Measurements from ENCODE around the gene AMY1A.
"Not testable (repeated sequence)": the region's sequence is repeated elsewhere in the genome, so short reads cannot be mapped to it uniquely, and the experiment has no call there.

The AMY1A gene

DNA sequence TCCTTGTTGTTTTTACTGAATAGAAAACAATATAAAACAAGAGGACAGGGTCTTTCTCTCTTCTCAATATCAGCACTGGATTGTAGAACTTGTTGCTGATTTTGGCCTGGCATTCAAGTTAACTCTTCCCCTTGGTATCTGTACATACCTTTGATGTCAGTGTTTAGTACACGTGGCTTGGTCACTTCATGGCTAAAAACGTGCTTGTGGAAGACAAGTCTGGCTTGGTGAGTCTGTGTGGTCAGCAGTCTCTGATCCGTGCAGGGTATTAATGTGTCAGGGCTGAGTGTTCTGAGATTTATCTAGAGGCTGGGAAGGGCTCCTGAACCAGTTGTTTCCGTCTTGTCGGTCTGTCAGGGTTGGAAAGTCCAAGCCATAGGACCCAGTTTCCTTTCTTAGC lies at the start of gene AMY1A:
TSS of gene AMY1A (plus strand) at position 301 of the 400 bp plus-strand sequence. CDS start 571 bp downstream, outside the sequence.
- H3K27ac ChIP-seq (ENCODE audit: low read depth in 2 of 2, low read length in 2 of 2); H3K36me3 ChIP-seq (ENCODE audit: control insufficient read depth in 2 of 2, insufficient read depth in 2 of 2, low read length in 2 of 2); H3K4me1 ChIP-seq (ENCODE audit: control insufficient read depth in 2 of 2, insufficient read depth in 2 of 2, low read length in 2 of 2); H3K9me3 ChIP-seq (ENCODE audit: control insufficient read depth in 2 of 2, low read length in 2 of 2); H3K27me3 ChIP-seq (ENCODE audit: control insufficient read depth in 2 of 2, insufficient read depth in 2 of 2, low read length in 2 of 2); H3K9ac ChIP-seq (ENCODE audit: low read depth in 1 of 2, low read length in 2 of 2); H3K4me3 ChIP-seq (ENCODE audit: low read length in 2 of 2): not testable (repeated sequence)

DNA sequence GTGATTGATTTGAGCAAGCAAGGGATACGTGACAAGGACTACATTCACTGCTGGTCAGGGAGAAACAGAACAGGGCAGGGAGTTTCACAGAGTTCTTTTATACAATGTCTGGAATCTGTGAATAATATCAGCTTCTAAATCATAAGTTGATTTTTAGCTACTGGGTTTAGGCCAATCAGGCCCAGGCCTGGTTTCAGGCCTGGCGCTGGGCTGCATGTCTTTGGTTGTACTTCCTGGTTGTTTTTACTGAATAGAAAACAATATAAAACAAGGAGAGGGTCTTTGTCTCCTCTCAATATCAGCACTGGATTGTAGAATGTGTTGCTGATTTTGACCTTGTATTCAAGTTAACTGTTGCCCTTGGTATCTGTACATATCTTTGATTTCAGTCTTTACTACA lies 39.2 kb upstream of the AMY1A start:
- no peak overlapping the region for H3K9ac ChIP-seq (ENCODE audit: low read depth in 1 of 2, low read length in 2 of 2)
- H3K4me1 ChIP-seq (ENCODE audit: control insufficient read depth in 2 of 2, insufficient read depth in 2 of 2, low read length in 2 of 2): no peaks in the 10 kb centered on the region
- no peaks in the 10 kb centered on the region for H3K27me3 ChIP-seq (ENCODE audit: control insufficient read depth in 2 of 2, insufficient read depth in 2 of 2, low read length in 2 of 2)
- H3K36me3 ChIP-seq (ENCODE audit: control insufficient read depth in 2 of 2, insufficient read depth in 2 of 2, low read length in 2 of 2): no peaks in the 10 kb centered on the region
- no peaks in the 10 kb centered on the region for H3K9me3 ChIP-seq (ENCODE audit: control insufficient read depth in 2 of 2, low read length in 2 of 2)
- no peak overlapping the region for H3K27ac ChIP-seq (ENCODE audit: low read depth in 2 of 2, low read length in 2 of 2)
- no peak overlapping the region for H3K4me3 ChIP-seq (ENCODE audit: low read length in 2 of 2)

DNA sequence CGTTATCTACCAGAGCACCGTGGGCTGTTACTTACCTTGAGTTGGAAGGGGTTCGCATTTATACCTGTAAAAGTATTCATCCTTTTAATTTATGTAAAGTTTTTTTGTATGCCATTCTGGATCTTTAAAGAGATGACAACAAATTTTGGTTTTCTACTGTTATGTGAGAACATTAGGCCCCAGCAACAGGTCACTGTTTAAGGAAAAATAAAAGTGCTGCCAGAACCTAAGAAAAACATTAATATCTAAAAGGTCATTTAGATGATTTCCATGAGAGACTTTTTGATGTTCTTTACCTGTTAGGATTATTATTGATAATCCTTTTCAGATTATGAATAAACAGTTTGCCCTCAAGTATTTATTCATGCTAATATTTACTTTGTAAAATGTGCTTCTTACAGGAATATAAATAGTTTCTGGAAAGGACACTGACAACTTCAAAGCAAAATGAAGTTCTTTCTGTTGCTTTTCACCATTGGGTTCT lies 38.5 kb upstream of the AMY1A start, which contains the start of gene AMY2A:
TSS of gene AMY2A (plus strand) at position 434 of the 484 bp plus-strand sequence. CDS start at position 448, 14 bp downstream.
- not testable (repeated sequence) for H3K4me3 ChIP-seq (ENCODE audit: low read length in 2 of 2); H3K27me3 ChIP-seq (ENCODE audit: control insufficient read depth in 2 of 2, insufficient read depth in 2 of 2, low read length in 2 of 2); H3K36me3 ChIP-seq (ENCODE audit: control insufficient read depth in 2 of 2, insufficient read depth in 2 of 2, low read length in 2 of 2); H3K27ac ChIP-seq (ENCODE audit: low read depth in 2 of 2, low read length in 2 of 2); H3K9ac ChIP-seq (ENCODE audit: low read depth in 1 of 2, low read length in 2 of 2); H3K9me3 ChIP-seq (ENCODE audit: control insufficient read depth in 2 of 2, low read length in 2 of 2); H3K4me1 ChIP-seq (ENCODE audit: control insufficient read depth in 2 of 2, insufficient read depth in 2 of 2, low read length in 2 of 2)

DNA sequence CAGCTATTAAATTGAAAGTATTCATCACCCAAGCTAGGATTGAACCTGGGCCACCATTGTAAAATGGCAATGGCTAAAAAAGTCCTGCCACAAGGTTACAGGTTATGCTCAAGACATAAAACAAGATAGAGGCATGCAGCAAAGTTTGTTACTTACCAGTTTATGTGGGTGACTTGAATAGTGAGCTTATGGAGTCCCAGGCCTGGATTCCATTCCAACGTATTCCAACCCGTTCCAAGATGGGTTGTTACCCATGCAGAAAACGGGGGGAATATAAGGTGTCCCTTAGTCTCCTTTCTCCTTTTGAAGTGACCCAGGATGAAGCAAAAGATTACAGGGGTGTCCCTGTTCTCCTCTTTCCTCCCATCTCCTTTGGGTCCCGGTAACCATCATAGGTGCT lies 28.1 kb upstream of the AMY1A start:
- H3K9me3 ChIP-seq (ENCODE audit: control insufficient read depth in 2 of 2, low read length in 2 of 2); H3K9ac ChIP-seq (ENCODE audit: low read depth in 1 of 2, low read length in 2 of 2); H3K4me1 ChIP-seq (ENCODE audit: control insufficient read depth in 2 of 2, insufficient read depth in 2 of 2, low read length in 2 of 2); H3K4me3 ChIP-seq (ENCODE audit: low read length in 2 of 2); H3K27me3 ChIP-seq (ENCODE audit: control insufficient read depth in 2 of 2, insufficient read depth in 2 of 2, low read length in 2 of 2); H3K27ac ChIP-seq (ENCODE audit: low read depth in 2 of 2, low read length in 2 of 2); H3K36me3 ChIP-seq (ENCODE audit: control insufficient read depth in 2 of 2, insufficient read depth in 2 of 2, low read length in 2 of 2): not testable (repeated sequence)

DNA sequence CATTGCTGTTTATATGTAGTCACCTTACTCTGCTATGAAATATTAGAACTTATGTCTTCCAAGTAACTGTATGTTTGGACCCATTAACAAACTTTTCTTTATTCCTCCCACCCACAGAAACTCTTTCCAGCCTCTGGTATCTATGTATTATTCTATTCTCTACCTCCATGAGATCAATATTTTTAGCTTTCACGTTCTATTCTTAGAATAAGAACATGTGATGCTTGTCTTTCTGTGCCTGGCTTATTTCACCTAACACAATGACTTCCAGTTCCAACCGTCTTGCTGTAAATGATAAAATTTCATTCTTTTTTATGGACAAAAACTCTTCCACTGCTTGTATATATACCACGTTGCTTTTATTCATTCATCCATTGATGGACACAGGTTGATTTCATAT lies 14.4 kb upstream of the AMY1A start:
- H3K4me1 ChIP-seq (ENCODE audit: control insufficient read depth in 2 of 2, insufficient read depth in 2 of 2, low read length in 2 of 2); H3K27me3 ChIP-seq (ENCODE audit: control insufficient read depth in 2 of 2, insufficient read depth in 2 of 2, low read length in 2 of 2); H3K9me3 ChIP-seq (ENCODE audit: control insufficient read depth in 2 of 2, low read length in 2 of 2); H3K36me3 ChIP-seq (ENCODE audit: control insufficient read depth in 2 of 2, insufficient read depth in 2 of 2, low read length in 2 of 2); H3K9ac ChIP-seq (ENCODE audit: low read depth in 1 of 2, low read length in 2 of 2); H3K4me3 ChIP-seq (ENCODE audit: low read length in 2 of 2); H3K27ac ChIP-seq (ENCODE audit: low read depth in 2 of 2, low read length in 2 of 2): not testable (repeated sequence)

DNA sequence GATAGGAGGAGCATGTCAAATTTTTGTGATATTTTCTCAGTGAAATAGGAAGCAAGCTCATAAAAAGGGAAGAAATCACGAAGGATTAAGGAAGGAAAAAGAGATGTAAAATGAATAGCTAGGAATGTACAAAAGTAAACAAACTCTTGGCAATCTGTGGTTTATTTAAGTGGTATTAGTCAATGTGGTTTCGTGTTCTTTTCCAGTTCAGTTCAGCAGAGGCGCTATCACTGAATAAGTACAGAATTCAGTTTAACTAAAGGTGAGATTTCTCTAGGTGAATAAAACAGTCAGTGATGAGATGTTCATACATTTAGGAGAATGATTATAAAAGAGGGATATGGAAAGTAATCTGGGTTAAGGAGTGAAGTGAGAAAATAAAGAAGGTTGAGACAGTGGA lies 11.7 kb upstream of the AMY1A start:
- H3K4me1 ChIP-seq (ENCODE audit: control insufficient read depth in 2 of 2, insufficient read depth in 2 of 2, low read length in 2 of 2); H3K27me3 ChIP-seq (ENCODE audit: control insufficient read depth in 2 of 2, insufficient read depth in 2 of 2, low read length in 2 of 2); H3K27ac ChIP-seq (ENCODE audit: low read depth in 2 of 2, low read length in 2 of 2); H3K9me3 ChIP-seq (ENCODE audit: control insufficient read depth in 2 of 2, low read length in 2 of 2); H3K4me3 ChIP-seq (ENCODE audit: low read length in 2 of 2); H3K36me3 ChIP-seq (ENCODE audit: control insufficient read depth in 2 of 2, insufficient read depth in 2 of 2, low read length in 2 of 2); H3K9ac ChIP-seq (ENCODE audit: low read depth in 1 of 2, low read length in 2 of 2): not testable (repeated sequence)

DNA sequence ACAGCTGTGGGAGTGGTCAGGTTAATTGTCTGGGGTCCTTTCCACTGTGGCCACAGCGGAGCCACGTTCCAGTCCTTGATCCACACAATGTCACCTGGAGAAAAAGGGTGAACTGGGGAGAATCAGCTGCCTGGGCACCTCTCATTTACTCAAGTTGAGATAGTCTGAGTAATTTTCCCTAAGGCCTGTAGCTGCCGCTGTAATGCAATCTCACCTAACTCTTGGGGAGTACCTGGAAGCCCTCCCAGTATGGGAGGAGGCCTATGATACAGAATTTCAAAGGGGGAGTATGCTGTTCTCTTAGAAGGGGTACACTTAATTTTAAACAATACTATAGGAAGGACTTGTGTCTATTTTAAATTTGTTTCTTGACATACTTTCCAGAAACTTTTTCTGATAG lies 5.3 kb upstream of the AMY1A start:
- not testable (repeated sequence) for H3K27me3 ChIP-seq (ENCODE audit: control insufficient read depth in 2 of 2, insufficient read depth in 2 of 2, low read length in 2 of 2); H3K36me3 ChIP-seq (ENCODE audit: control insufficient read depth in 2 of 2, insufficient read depth in 2 of 2, low read length in 2 of 2); H3K9me3 ChIP-seq (ENCODE audit: control insufficient read depth in 2 of 2, low read length in 2 of 2); H3K27ac ChIP-seq (ENCODE audit: low read depth in 2 of 2, low read length in 2 of 2); H3K4me3 ChIP-seq (ENCODE audit: low read length in 2 of 2); H3K9ac ChIP-seq (ENCODE audit: low read depth in 1 of 2, low read length in 2 of 2); H3K4me1 ChIP-seq (ENCODE audit: control insufficient read depth in 2 of 2, insufficient read depth in 2 of 2, low read length in 2 of 2)

DNA sequence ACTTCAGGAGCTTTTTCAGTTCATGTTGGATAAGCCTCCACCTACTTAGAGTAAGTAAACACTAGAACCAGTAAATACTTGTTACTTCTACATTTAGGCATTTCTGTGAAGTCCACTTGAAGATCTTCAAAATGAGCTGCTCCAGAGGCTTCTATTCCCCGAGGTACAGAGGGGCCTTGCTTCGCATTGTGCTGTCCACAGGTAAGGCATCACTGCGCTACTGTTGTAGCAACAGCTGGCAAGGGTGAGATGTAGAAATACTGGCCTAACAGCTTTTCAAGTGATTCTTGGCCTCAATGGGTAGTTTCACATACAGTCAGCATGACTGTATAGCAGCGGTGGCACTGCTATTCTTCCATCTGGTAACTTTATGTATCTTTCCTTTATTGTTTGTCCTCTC lies 4.7 kb upstream of the AMY1A start:
- H3K4me1 ChIP-seq (ENCODE audit: control insufficient read depth in 2 of 2, insufficient read depth in 2 of 2, low read length in 2 of 2); H3K27ac ChIP-seq (ENCODE audit: low read depth in 2 of 2, low read length in 2 of 2); H3K9me3 ChIP-seq (ENCODE audit: control insufficient read depth in 2 of 2, low read length in 2 of 2); H3K36me3 ChIP-seq (ENCODE audit: control insufficient read depth in 2 of 2, insufficient read depth in 2 of 2, low read length in 2 of 2); H3K4me3 ChIP-seq (ENCODE audit: low read length in 2 of 2); H3K27me3 ChIP-seq (ENCODE audit: control insufficient read depth in 2 of 2, insufficient read depth in 2 of 2, low read length in 2 of 2); H3K9ac ChIP-seq (ENCODE audit: low read depth in 1 of 2, low read length in 2 of 2): not testable (repeated sequence)

DNA sequence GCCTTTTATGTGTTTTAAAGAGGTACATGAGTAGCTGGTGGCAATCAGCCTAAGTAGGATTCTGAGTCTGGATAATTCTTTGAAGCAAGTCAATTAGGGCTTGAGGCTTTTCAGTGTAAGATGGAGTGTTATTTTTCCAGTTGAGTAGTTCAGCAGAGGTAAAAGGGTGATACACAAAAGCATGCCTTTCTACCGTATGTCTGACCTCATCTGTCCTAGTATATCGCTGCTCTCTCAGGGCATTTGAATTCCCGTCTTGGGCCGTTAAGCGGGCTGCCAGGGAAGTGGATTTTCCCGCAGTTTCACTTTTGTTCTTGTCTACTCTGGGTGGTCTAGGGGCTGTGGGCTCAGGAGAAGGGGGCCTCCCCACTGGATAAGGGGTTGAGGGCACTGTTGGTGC lies 1.4 kb upstream of the AMY1A start:
- H3K4me3 ChIP-seq (ENCODE audit: low read length in 2 of 2); H3K4me1 ChIP-seq (ENCODE audit: control insufficient read depth in 2 of 2, insufficient read depth in 2 of 2, low read length in 2 of 2); H3K27ac ChIP-seq (ENCODE audit: low read depth in 2 of 2, low read length in 2 of 2); H3K9ac ChIP-seq (ENCODE audit: low read depth in 1 of 2, low read length in 2 of 2); H3K36me3 ChIP-seq (ENCODE audit: control insufficient read depth in 2 of 2, insufficient read depth in 2 of 2, low read length in 2 of 2); H3K27me3 ChIP-seq (ENCODE audit: control insufficient read depth in 2 of 2, insufficient read depth in 2 of 2, low read length in 2 of 2); H3K9me3 ChIP-seq (ENCODE audit: control insufficient read depth in 2 of 2, low read length in 2 of 2): not testable (repeated sequence)

DNA sequence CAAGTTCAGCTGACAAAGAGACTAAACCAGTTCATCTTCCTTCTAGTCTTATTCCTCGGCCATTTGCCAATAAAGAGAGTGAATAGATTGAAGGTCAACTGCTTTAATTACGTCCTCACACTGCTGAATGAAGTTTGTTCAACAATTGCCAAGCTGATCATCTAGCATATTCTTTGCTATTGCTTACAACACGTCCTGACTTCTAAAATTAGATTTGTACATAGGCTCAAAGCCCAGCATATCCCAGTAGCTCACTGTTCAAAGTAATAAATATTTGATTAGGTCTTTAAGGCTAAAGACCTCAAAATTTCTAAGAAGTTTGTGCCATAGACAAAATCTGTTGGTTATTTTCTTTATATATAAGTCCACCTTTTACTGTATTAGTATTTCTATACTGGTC lies 20.8 kb downstream of the AMY1A start:
- H3K9me3 ChIP-seq (ENCODE audit: control insufficient read depth in 2 of 2, low read length in 2 of 2); H3K36me3 ChIP-seq (ENCODE audit: control insufficient read depth in 2 of 2, insufficient read depth in 2 of 2, low read length in 2 of 2); H3K27ac ChIP-seq (ENCODE audit: low read depth in 2 of 2, low read length in 2 of 2); H3K4me1 ChIP-seq (ENCODE audit: control insufficient read depth in 2 of 2, insufficient read depth in 2 of 2, low read length in 2 of 2); H3K9ac ChIP-seq (ENCODE audit: low read depth in 1 of 2, low read length in 2 of 2); H3K27me3 ChIP-seq (ENCODE audit: control insufficient read depth in 2 of 2, insufficient read depth in 2 of 2, low read length in 2 of 2); H3K4me3 ChIP-seq (ENCODE audit: low read length in 2 of 2): not testable (repeated sequence)

DNA sequence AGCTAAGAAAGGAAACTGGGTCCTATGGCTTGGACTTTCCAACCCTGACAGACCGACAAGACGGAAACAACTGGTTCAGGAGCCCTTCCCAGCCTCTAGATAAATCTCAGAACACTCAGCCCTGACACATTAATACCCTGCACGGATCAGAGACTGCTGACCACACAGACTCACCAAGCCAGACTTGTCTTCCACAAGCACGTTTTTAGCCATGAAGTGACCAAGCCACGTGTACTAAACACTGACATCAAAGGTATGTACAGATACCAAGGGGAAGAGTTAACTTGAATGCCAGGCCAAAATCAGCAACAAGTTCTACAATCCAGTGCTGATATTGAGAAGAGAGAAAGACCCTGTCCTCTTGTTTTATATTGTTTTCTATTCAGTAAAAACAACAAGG lies 40.5 kb downstream of the AMY1A start, which contains the start of gene AMY1B:
TSS of gene AMY1B (minus strand) at position 101 of the 400 bp plus-strand sequence. CDS start 571 bp downstream, outside the sequence.
- not testable (repeated sequence) for H3K36me3 ChIP-seq (ENCODE audit: control insufficient read depth in 2 of 2, insufficient read depth in 2 of 2, low read length in 2 of 2); H3K4me3 ChIP-seq (ENCODE audit: low read length in 2 of 2); H3K4me1 ChIP-seq (ENCODE audit: control insufficient read depth in 2 of 2, insufficient read depth in 2 of 2, low read length in 2 of 2); H3K9me3 ChIP-seq (ENCODE audit: control insufficient read depth in 2 of 2, low read length in 2 of 2); H3K27ac ChIP-seq (ENCODE audit: low read depth in 2 of 2, low read length in 2 of 2); H3K9ac ChIP-seq (ENCODE audit: low read depth in 1 of 2, low read length in 2 of 2); H3K27me3 ChIP-seq (ENCODE audit: control insufficient read depth in 2 of 2, insufficient read depth in 2 of 2, low read length in 2 of 2)
